ENCODE results near the gene FNDC10.
"Not testable (repeated sequence)": the region's sequence is repeated elsewhere in the genome, so short reads cannot be mapped to it uniquely, and the experiment has no call there.

FNDC10 gene

GRCh38 chr1:1634613-1635012 is 34.7 kb upstream of the FNDC10 start:
- H3K9me3 ChIP-seq (ENCODE audit: insufficient read depth, low read length); H3K9ac ChIP-seq (ENCODE audit: insufficient read length, low read depth); H3K4me1 ChIP-seq (ENCODE audit: insufficient read depth, insufficient read length); H3K27me3 ChIP-seq (ENCODE audit: insufficient read depth, insufficient read length); H3K4me3 ChIP-seq (ENCODE audit: insufficient read length, low read depth); DNase-seq (ENCODE audit: low read depth, low spot score): not testable (repeated sequence)
- peaks cover 13% of the 10 kb centered on the region for H3K36me3 ChIP-seq (ENCODE audit: insufficient read depth, insufficient read length, low read length)

DNA sequence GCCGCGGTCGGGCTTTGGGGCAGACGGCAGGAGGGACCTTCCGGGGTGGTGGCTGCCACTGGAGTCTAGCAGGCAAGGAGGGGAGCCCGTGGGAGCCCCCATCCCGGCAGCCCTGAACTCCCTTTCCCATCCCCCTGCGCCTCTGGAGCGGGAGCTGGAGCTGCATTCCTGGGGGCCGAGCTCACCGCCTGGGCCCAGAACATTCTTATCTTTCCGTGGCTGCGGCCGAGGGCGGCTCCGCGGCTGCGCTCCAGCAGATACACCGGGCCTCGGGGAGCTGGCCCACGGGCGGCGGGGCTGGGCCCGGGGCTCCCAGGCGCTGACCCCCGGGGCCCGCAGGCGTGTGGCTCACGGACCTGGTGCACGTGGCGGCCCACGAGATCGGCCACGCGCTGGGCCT is 33.5 kb upstream of the FNDC10 start:
- not testable (repeated sequence) for H3K9ac ChIP-seq (ENCODE audit: insufficient read length, low read depth); H3K4me1 ChIP-seq (ENCODE audit: insufficient read depth, insufficient read length); H3K9me3 ChIP-seq (ENCODE audit: insufficient read depth, low read length); DNase-seq (ENCODE audit: low read depth, low spot score); H3K4me3 ChIP-seq (ENCODE audit: insufficient read length, low read depth); H3K27me3 ChIP-seq (ENCODE audit: insufficient read depth, insufficient read length)
- peaks cover 16% of the 10 kb centered on the region for H3K36me3 ChIP-seq (ENCODE audit: insufficient read depth, insufficient read length, low read length)

DNA sequence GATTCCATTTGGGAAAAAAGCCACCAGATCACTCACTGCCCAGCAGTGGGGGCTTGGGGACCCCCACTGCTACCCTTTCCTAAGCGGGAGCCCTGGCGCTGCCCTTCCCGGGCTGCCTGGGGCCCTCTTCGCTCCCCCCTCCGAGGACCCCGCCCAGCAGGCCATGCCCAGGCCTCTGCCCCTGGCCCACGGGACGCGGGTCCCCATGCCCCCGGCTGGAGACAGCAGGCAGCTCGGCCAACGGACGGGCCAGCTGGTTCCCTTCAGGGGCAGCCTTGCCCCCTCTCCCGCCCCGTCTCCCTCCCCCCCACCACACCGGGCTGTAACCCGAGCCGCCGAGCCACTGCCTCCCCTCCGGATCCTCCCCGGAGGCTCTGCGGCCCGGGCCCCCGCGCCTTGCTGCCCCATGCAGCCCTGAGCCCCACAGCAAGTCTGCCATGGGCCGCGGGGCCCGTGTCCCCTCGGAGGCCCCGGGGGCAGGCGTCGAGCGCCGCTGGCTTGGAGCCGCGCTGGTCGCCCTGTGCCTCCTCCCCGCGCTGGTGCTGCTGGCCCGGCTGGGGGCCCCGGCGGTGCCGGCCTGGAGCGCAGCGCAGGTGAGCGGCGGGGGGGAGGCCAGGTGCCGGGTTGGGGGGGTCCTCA is 32.0 kb upstream of the FNDC10 start, which contains the start of gene MMP23B:
MMP23B (plus strand) TSS at position 392 of the 639 bp plus-strand sequence; CDS start at position 438, 46 bp downstream.
- peaks cover 21% of the 10 kb centered on the region for H3K36me3 ChIP-seq (ENCODE audit: insufficient read depth, insufficient read length, low read length)
- no peaks in the 10 kb centered on the region for H3K9me3 ChIP-seq (ENCODE audit: insufficient read depth, low read length)
- H3K4me1 ChIP-seq (ENCODE audit: insufficient read depth, insufficient read length), result no peaks in the 10 kb centered on the region
- no peak for TF ChIP-seq YY1 (IDR thresholded peaks at IDR 0.05; ENCODE audit: insufficient read depth, insufficient read length)
- no peak for TF ChIP-seq SUZ12 (IDR thresholded peaks at IDR 0.05; ENCODE audit: extremely low read depth, insufficient read depth, insufficient read length)
- no peak for TF ChIP-seq ZNF274 (IDR thresholded peaks at IDR 0.05; ENCODE audit: low read depth, low read length)
- H3K9ac ChIP-seq (ENCODE audit: insufficient read length, low read depth), result peak within 1 kb of the TSS; percentile 64
- DNase-seq (ENCODE audit: low read depth, low spot score), result no peak
- no peaks in the 10 kb centered on the region for H3K27me3 ChIP-seq (ENCODE audit: insufficient read depth, insufficient read length)
- peak within 1 kb of the TSS; percentile 47 for H3K4me3 ChIP-seq (ENCODE audit: insufficient read length, low read depth)

DNA sequence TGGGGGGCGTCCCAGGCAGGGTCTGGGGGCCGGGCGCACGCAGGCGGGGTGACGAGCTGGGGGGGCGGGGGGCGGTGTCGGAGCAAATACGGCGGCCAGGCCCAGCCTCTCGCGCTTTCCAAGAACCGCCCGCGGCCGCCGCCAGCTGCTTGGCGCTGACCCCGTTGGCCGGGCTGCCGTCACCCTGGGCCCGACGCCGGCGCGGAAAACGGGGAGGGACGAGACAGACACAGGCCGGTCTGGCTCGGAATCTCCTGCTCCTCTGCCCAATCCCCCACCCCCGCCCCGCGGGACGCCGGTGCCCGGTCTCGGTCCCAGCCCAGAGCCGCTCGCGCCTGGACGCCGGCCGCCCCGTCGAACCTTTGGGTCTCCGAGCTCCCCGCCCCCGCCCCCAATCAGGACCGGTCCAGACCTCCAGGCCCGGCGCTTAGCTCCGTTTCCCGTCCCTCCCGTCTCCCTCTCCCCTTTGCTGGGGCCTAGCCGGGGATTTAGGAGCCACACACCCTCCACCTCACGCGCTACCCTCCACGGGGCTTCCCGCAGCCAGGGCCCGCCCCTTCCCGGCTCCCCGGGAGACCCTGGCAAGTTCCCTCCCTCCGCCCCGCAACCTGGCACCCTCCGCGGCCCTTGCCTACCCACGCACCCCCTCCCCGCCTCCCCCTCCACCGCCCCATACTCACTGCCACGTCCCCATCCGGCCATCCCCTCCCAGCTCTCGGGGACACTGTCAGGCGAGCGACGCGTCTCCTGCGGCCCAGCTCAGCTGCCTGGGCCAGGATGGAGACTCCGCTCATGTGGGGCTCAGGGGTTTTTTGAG is 31.2 kb upstream of the FNDC10 start:
- H3K4me3 ChIP-seq (ENCODE audit: insufficient read length, low read depth), result no peak overlapping the region

GRCh38 chr1:1630191-1630964 is 30.4 kb upstream of the FNDC10 start:
- H3K4me3 ChIP-seq (ENCODE audit: insufficient read length, low read depth), result no peak overlapping the region
- DNase-seq (ENCODE audit: low read depth, low spot score), result no peak
- TF ChIP-seq ZNF274 (IDR thresholded peaks at IDR 0.05; ENCODE audit: low read depth, low read length), result no peak
- TF ChIP-seq SUZ12 (IDR thresholded peaks at IDR 0.05; ENCODE audit: extremely low read depth, insufficient read depth, insufficient read length), result no peak
- no peak for TF ChIP-seq YY1 (IDR thresholded peaks at IDR 0.05; ENCODE audit: insufficient read depth, insufficient read length)

More for the DNA sequence above, 31.2 kb upstream of the FNDC10 start:
- no peak for DNase-seq (ENCODE audit: low read depth, low spot score)
- Histone ChIP-seq H3K27me3 (ENCODE audit: insufficient read depth, insufficient read length) (no peaks in the 10 kb centered on the region), H3K9ac (ENCODE audit: insufficient read length, low read depth) (peak overlapping the region; percentile 64), H3K36me3 (ENCODE audit: insufficient read depth, insufficient read length, low read length) (peaks cover 16% of the 10 kb centered on the region), H3K4me1 (ENCODE audit: insufficient read depth, insufficient read length) (no peaks in the 10 kb centered on the region), H3K9me3 (ENCODE audit: insufficient read depth, low read length) (no peaks in the 10 kb centered on the region)
- TF ChIP-seq YY1 (IDR thresholded peaks at IDR 0.05; ENCODE audit: insufficient read depth, insufficient read length) (no peak), ZNF274 (IDR thresholded peaks at IDR 0.05; ENCODE audit: low read depth, low read length) (no peak), SUZ12 (IDR thresholded peaks at IDR 0.05; ENCODE audit: extremely low read depth, insufficient read depth, insufficient read length) (no peak)

DNA sequence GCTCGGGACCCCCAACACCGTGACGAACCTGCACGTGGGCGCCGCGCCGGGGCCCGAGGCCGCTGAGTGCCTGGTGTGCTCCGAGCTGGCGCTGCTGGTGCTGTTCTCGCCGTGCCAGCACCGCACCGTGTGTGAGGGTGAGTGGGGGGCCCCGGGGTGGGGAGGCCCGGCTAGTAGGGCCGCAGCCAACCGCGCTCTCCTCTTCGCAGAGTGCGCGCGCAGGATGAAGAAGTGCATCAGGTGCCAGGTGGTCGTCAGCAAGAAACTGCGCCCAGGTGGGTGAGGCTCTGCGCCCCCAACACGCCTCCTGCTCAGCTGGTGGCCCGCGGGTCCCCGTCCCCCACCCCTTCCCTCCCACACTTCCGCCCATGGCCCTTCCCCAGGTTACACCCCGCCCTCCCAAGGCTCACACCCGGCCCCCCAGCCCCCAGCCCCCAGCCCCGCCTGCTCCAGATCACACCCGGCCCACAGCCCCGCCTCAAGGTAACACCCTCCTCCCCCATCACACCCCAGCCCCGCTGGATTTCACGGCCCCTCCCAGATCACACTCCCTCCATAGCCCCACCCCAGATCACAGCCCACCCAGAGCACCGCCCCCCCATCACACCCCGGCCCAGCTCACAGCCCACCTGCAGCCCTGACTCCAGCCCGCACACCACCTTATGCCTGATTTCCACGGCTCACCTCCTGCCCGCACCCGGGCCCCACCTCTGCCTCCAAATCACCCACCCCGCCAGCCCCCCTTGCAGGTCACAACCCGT is 29.7 kb upstream of the FNDC10 start:
- no peaks in the 10 kb centered on the region for H3K4me1 ChIP-seq (ENCODE audit: insufficient read depth, insufficient read length)
- H3K27me3 ChIP-seq (ENCODE audit: insufficient read depth, insufficient read length), result no peaks in the 10 kb centered on the region
- peaks cover 16% of the 10 kb centered on the region for H3K36me3 ChIP-seq (ENCODE audit: insufficient read depth, insufficient read length, low read length)
- no peaks in the 10 kb centered on the region for H3K9me3 ChIP-seq (ENCODE audit: insufficient read depth, low read length)
- TF ChIP-seq YY1 (IDR thresholded peaks at IDR 0.05; ENCODE audit: insufficient read depth, insufficient read length) (no peak), SUZ12 (IDR thresholded peaks at IDR 0.05; ENCODE audit: extremely low read depth, insufficient read depth, insufficient read length) (no peak), ZNF274 (IDR thresholded peaks at IDR 0.05; ENCODE audit: low read depth, low read length) (no peak)
- no peak for DNase-seq (ENCODE audit: low read depth, low spot score)
- no peak overlapping the region for H3K9ac ChIP-seq (ENCODE audit: insufficient read length, low read depth)
- H3K4me3 ChIP-seq (ENCODE audit: insufficient read length, low read depth), result no peak overlapping the region

More at GRCh38 chr1:1630191-1630964, 30.4 kb upstream of the FNDC10 start:
- no peak overlapping the region for H3K9ac ChIP-seq (ENCODE audit: insufficient read length, low read depth)
- no peaks in the 10 kb centered on the region for H3K9me3 ChIP-seq (ENCODE audit: insufficient read depth, low read length)
- peaks cover 16% of the 10 kb centered on the region for H3K36me3 ChIP-seq (ENCODE audit: insufficient read depth, insufficient read length, low read length)
- H3K4me1 ChIP-seq (ENCODE audit: insufficient read depth, insufficient read length), result no peaks in the 10 kb centered on the region
- H3K27me3 ChIP-seq (ENCODE audit: insufficient read depth, insufficient read length), result no peaks in the 10 kb centered on the region
